H1 (cell line): ENCODE data around the gene OR6B2. TPM values are rescaled to one million over a fixed set of nuclear protein-coding genes. Genes with fewer than 3 reads are reported as not detected.

ENCODE experiments used
- CTCF ChIA-PET: fragments of 300-600 bp; sonication (Branson Sonifier 250); formaldehyde crosslinking; loops from one replicate; lab custom pipeline; 2021; ENCODE audit not compliant: partially characterized antibody; lab: Charles Lee
- POLR2A ChIA-PET: fragments of 300-600 bp; sonication (Branson Sonifier 250); formaldehyde crosslinking; loops from one replicate; lab custom pipeline; 2021; ENCODE audit warnings: inconsistent platforms; ENCODE audit not compliant: partially characterized antibody; lab: Charles Lee
- DNase-seq, 2 experiments: peaks; one replicate each; pipeline versions ENCODE4 v3.0.0 to v3.0.0-alpha.2; 2010 to 2022; ENCODE audit warnings: low spot score in 2 of 2, low read depth in 1 of 2, mixed read lengths in 1 of 2
- FAIRE-seq: peaks from 2 replicates; lab custom pipeline; 2011; peaks lifted over from hg19 to GRCh38; lab: Jason Lieb, UNC
- H2AFZ ChIP-seq: 2 replicates; pipeline ENCODE4 v1.8.1; 2012; ENCODE audit warnings: low read length, inconsistent platforms
- H2AK5ac ChIP-seq: 2 replicates; pipeline ENCODE4 v1.6.1; 2013; ENCODE audit warnings: low read depth, low read length
- H2BK120ac ChIP-seq: replicated peaks from 2 replicates; pipeline ENCODE3; 2013; ENCODE audit warnings: low read depth, low read length, inconsistent platforms
- H2BK12ac ChIP-seq: 2 replicates; pipeline ENCODE4 v1.6.1; 2013; ENCODE audit warnings: low read depth, low read length
- H2BK15ac ChIP-seq: 2 replicates; pipeline ENCODE4 v1.6.1; 2013; ENCODE audit warnings: low read length
- H2BK20ac ChIP-seq: 2 replicates; pipeline ENCODE4 v1.6.1; 2013; ENCODE audit warnings: low read length
- H2BK5ac ChIP-seq: 2 replicates; pipeline ENCODE4 v1.6.1; 2013; ENCODE audit warnings: low read depth, low read length
- H3K14ac ChIP-seq: 2 replicates; pipeline ENCODE4 v1.6.1; 2013; ENCODE audit warnings: inconsistent platforms; ENCODE audit not compliant: insufficient read length
- H3K18ac ChIP-seq: 2 replicates; pipeline ENCODE4 v1.6.1; 2013; ENCODE audit warnings: low read length; ENCODE audit errors: extremely low read depth
- H3K23ac ChIP-seq: 2 replicates; pipeline ENCODE4 v1.6.1; 2013; ENCODE audit warnings: inconsistent platforms; ENCODE audit not compliant: insufficient read length
- H3K23me2 ChIP-seq: 2 replicates; pipeline ENCODE4 v1.6.1; 2013; ENCODE audit warnings: low read depth, low read length
- H3K27ac ChIP-seq: 2 replicates; pipeline ENCODE4 v1.6.1; 2011; ENCODE audit warnings: low read depth, low read length, inconsistent platforms
- H3K27me3 ChIP-seq, 4 experiments: replicated peaks in 1 of 4; 1 replicate in 1 of 4; 2 replicates in 3 of 4; pipeline versions ENCODE4 v1.6.1 to v1.8.1; 2011 to 2013; ENCODE audit warnings: low read length in 3 of 4, mild to moderate bottlenecking in 3 of 4, inconsistent platforms in 2 of 4, mixed read lengths in 2 of 4, moderate library complexity in 1 of 4; ENCODE audit not compliant: control insufficient read depth in 3 of 4, insufficient read depth in 3 of 4; ENCODE audit errors: extremely low read depth in 1 of 4
- H3K36me3 ChIP-seq, 4 experiments: 2 replicates each; pipeline versions ENCODE4 v1.6.1 to v1.8.1; 2011 to 2013; ENCODE audit warnings: mild to moderate bottlenecking in 4 of 4, low read length in 3 of 4, moderate library complexity in 2 of 4, control low read depth in 1 of 4, inconsistent platforms in 1 of 4; ENCODE audit not compliant: insufficient read depth in 4 of 4, control insufficient read depth in 2 of 4
- H3K4ac ChIP-seq: replicated peaks from 2 replicates; pipeline ENCODE3; 2013; ENCODE audit warnings: low read length, low read depth, mixed read lengths, inconsistent platforms; ENCODE audit not compliant: insufficient read length
- H3K4me1 ChIP-seq, 4 experiments: replicated peaks in 1 of 4; 1 replicate in 1 of 4; 2 replicates in 3 of 4; pipeline versions ENCODE4 v1.6.1 to v1.8.1; 2011 to 2013; ENCODE audit warnings: low read length in 3 of 4, inconsistent platforms in 2 of 4, mixed read lengths in 1 of 4; ENCODE audit not compliant: insufficient read depth in 4 of 4, control insufficient read depth in 3 of 4
- H3K4me2 ChIP-seq, 2 experiments: 2 replicates each; pipeline versions ENCODE4 v1.6.1 to v1.8.1; 2011 to 2013; ENCODE audit warnings: low read depth in 2 of 2, low read length in 2 of 2, control low read depth in 1 of 2, inconsistent platforms in 1 of 2, mild to moderate bottlenecking in 1 of 2; ENCODE audit not compliant: insufficient read depth in 1 of 2
- H3K4me3 ChIP-seq, 4 experiments: fragments of 200-600, 300-600 bp in 1 of 4; sonication (generic), shearing (Covaris generic), sonication (Bioruptor Twin) in 1 of 4; 2 replicates each; pipeline versions ENCODE4 v1.5.1 to v1.8.1; 2011 to 2016; ENCODE audit warnings: low read length in 4 of 4, low read depth in 3 of 4, control low read depth in 2 of 4, inconsistent platforms in 2 of 4, mild to moderate bottlenecking in 2 of 4, mixed read lengths in 1 of 4, moderate library complexity in 1 of 4; ENCODE audit not compliant: insufficient read depth in 2 of 4; ENCODE audit errors: extremely low read depth in 1 of 4
- H3K56ac ChIP-seq: replicated peaks from 2 replicates; pipeline ENCODE3; 2013; ENCODE audit warnings: low read depth, mild to moderate bottlenecking, mixed read lengths, low read length, inconsistent platforms; ENCODE audit not compliant: insufficient read length
- H3K79me1 ChIP-seq: 2 replicates; pipeline ENCODE4 v1.6.1; 2013; ENCODE audit warnings: low read depth, low read length, control low read depth
- H3K79me2 ChIP-seq, 2 experiments: 2 replicates each; pipeline versions ENCODE4 v1.6.1 to v1.8.1; 2012 to 2013; ENCODE audit warnings: low read length in 2 of 2, mild to moderate bottlenecking in 2 of 2, inconsistent platforms in 1 of 2; ENCODE audit not compliant: insufficient read depth in 2 of 2, control insufficient read depth in 1 of 2
- H3K9ac ChIP-seq, 4 experiments: replicated peaks in 1 of 4; 1 replicate in 1 of 4; 2 replicates in 3 of 4; pipeline versions ENCODE4 v1.6.1 to v1.8.1; 2011 to 2013; ENCODE audit warnings: low read depth in 3 of 4, low read length in 3 of 4, control low read depth in 2 of 4, mild to moderate bottlenecking in 2 of 4, moderate library complexity in 2 of 4, inconsistent platforms in 1 of 4; ENCODE audit errors: extremely low read depth in 1 of 4
- H3K9me3 ChIP-seq, 2 experiments: 2 replicates each; pipeline versions ENCODE4 v1.6.1 to v1.8.1; 2012 to 2013; ENCODE audit warnings: mild to moderate bottlenecking in 2 of 2, moderate library complexity in 2 of 2, control low read depth in 1 of 2, inconsistent platforms in 1 of 2, low read depth in 1 of 2, low read length in 1 of 2, mixed read lengths in 1 of 2; ENCODE audit not compliant: insufficient read depth in 2 of 2
- H4K20me1 ChIP-seq, 2 experiments: replicated peaks in 1 of 2; 2 replicates each; pipeline versions ENCODE3 to v1.8.1; 2011 to 2013; ENCODE audit warnings: inconsistent platforms in 2 of 2, low read length in 2 of 2, mild to moderate bottlenecking in 1 of 2; ENCODE audit not compliant: insufficient read depth in 2 of 2, control insufficient read depth in 1 of 2
- H4K5ac ChIP-seq: 2 replicates; pipeline ENCODE4 v1.6.1; 2013; ENCODE audit warnings: low read length, low read depth, mixed read lengths, inconsistent platforms; ENCODE audit not compliant: insufficient read length
- H4K8ac ChIP-seq: 2 replicates; pipeline ENCODE4 v1.8.0; 2013; ENCODE audit warnings: mild to moderate bottlenecking, moderate library complexity, low read length, inconsistent platforms; ENCODE audit not compliant: insufficient read depth; ENCODE audit errors: extremely low read depth
- H4K91ac ChIP-seq: replicated peaks from 2 replicates; pipeline ENCODE3; 2013; ENCODE audit warnings: low read length, mixed read lengths, inconsistent platforms; ENCODE audit not compliant: insufficient read length
- EP300 ChIP-seq, 2 experiments: IDR thresholded peaks; 1 replicate in 1 of 2; 2 replicates in 1 of 2; pipeline ENCODE4 v1.6.1; 2011 to 2012; ENCODE audit warnings: low read depth in 2 of 2, low read length in 2 of 2, mild to moderate bottlenecking in 2 of 2, borderline replicate concordance in 1 of 2, inconsistent platforms in 1 of 2, moderate library complexity in 1 of 2
- NANOG ChIP-seq: IDR thresholded peaks from 2 replicates; pipeline ENCODE4 v1.6.1; 2011; ENCODE audit warnings: low read length, low read depth, mild to moderate bottlenecking, inconsistent platforms; ENCODE audit not compliant: insufficient read depth, poor library complexity, severe bottlenecking
- SIRT6 ChIP-seq: IDR thresholded peaks from one replicate; pipeline ENCODE4 v1.7.1; 2012; ENCODE audit warnings: low read length, inconsistent platforms
- YY1 ChIP-seq: IDR thresholded peaks from 2 replicates; pipeline ENCODE4 v1.6.1; 2011; ENCODE audit warnings: low read depth, mild to moderate bottlenecking, low read length
- WGBS, 2 experiments: shearing (Covaris generic) in 1 of 2; methylation state at CpG; one replicate each; pipeline versions ENCODE4 v1.1.6 to v1.1.7; 2013 to 2015; ENCODE audit warnings: low lambda C conversion rate in 2 of 2, mixed read lengths in 2 of 2, inconsistent platforms in 1 of 2, low coverage in 1 of 2, missing lambda C conversion rate in 1 of 2; ENCODE audit not compliant: insufficient replicate concordance in 2 of 2, insufficient coverage in 1 of 2, insufficient read length in 1 of 2; ENCODE audit errors: extremely low coverage in 1 of 2, missing lambda C conversion rate in 1 of 2; 5-methylcytosine and 5-hydroxymethylcytosine counted together
- polyA plus RNA-seq, 7 experiments: library from polyadenylated mRNA; depleted of rRNA in 3 of 7; stranded (reverse) in 5 of 7; unstranded in 2 of 7; fragments of >200 nt in 5 of 7; fragments of 200-250 nt in 2 of 7; gene quantifications; 1 replicate in 5 of 7; 2 replicates in 1 of 7; 4 replicates in 1 of 7; pipeline versions ENCODE4 v1.2.1 to v1.2.3, GENCODE V29; 2011 to 2013; ENCODE audit warnings: missing spikeins in 2 of 7, mixed read lengths in 2 of 7
- total RNA-seq: library from RNA; stranded (reverse); fragmentation: NEBNext Ultra II Directional; extraction: Animal tissue kit (Norgen Biotek cat#: 25700); gene quantifications from 2 replicates; pipeline ENCODE4 v1.2.1, GENCODE V29; 2021
- TF ChIP-seq, protein P1 (sequence below): IDR thresholded peaks from 2 replicates; pipeline ENCODE4 v1.6.1; 2012; ENCODE audit warnings: low read length, inconsistent platforms

OR6B2 gene
- total and polyA plus RNA-seq, 2 of the 8 experiments (the other 6 are each of a cell fraction or from before 2014, with no cell fraction given), result not detected

DNA sequence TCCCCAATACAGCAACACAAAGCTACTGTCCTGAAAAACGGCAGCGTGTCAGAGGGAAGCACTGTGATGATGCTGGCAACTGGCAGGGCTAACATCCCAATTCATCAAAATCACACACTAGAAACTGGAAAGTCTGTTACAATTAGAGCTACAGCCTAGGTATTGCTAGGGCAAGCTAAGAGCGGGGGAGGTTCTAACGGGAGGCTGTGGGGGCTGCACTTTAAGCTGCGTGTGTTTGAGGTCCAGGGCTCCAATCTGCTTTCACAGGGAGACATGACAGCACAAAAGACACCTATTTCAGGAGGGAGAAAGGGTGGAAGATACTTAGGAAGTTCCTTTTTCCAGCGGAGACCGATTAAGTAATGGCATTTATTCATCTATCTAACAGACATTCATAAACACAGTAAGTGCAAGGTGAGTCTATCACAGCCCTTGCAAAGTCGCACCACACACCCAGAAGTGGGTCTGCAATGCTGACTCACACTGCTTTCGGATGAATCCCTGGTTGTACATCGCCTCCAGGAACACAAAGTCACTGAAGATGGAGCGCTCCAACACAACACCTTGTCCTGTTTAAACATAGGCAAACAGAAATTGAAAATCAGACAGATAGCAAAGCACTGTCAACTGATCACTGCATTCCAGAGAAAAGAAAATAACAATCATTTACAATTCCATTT is 12.0 kb downstream of the OR6B2 start:
- Histone ChIP-seq H2BK20ac (no peak overlapping the region), H3K9ac (no peak overlapping the region), H3K4me3 (no peak overlapping the region), H3K23me2 (no peaks in the 10 kb centered on the region), H2BK12ac (no peak overlapping the region), H3K79me1 (peaks cover 9% of the 10 kb centered on the region), H4K8ac (no peak overlapping the region), H4K20me1 (peaks cover 11 to 22% of the 10 kb centered on the region in 2 experiments), H4K91ac (no peak overlapping the region), H3K9me3 (no peaks in the 10 kb centered on the region), H2AFZ (no peak overlapping the region), H3K18ac (no peak overlapping the region), H3K27me3 (no peaks in the 10 kb centered on the region), H3K79me2 (peaks cover 4 to 20% of the 10 kb centered on the region in 2 experiments), H2AK5ac (no peak overlapping the region), H3K23ac (no peak overlapping the region), H3K4ac (no peak overlapping the region), H4K5ac (no peak overlapping the region), H3K14ac (no peak overlapping the region), H3K4me2 (no peak overlapping the region), H3K4me1 (no peaks in the 10 kb centered on the region), H2BK120ac (no peak overlapping the region), H3K56ac (no peak overlapping the region), H2BK15ac (no peak overlapping the region), H3K27ac (no peak overlapping the region), H2BK5ac (no peak overlapping the region), H3K36me3 (peaks cover 19 to 41% (median 39%) of the 10 kb centered on the region in 4 experiments)
- DNase-seq (no peak), FAIRE-seq (no peak)
- TF ChIP-seq, protein P1, sequence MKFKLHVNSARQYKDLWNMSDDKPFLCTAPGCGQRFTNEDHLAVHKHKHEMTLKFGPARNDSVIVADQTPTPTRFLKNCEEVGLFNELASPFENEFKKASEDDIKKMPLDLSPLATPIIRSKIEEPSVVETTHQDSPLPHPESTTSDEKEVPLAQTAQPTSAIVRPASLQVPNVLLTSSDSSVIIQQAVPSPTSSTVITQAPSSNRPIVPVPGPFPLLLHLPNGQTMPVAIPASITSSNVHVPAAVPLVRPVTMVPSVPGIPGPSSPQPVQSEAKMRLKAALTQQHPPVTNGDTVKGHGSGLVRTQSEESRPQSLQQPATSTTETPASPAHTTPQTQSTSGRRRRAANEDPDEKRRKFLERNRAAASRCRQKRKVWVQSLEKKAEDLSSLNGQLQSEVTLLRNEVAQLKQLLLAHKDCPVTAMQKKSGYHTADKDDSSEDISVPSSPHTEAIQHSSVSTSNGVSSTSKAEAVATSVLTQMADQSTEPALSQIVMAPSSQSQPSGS, result no peak
- no peak for TF ChIP-seq SIRT6
- no peak for TF ChIP-seq EP300 (IDR thresholded peaks at IDR 0.05; ENCODE audit: borderline replicate concordance in 1 of 2, low read depth in 2 of 2, low read length in 2 of 2)
- TF ChIP-seq YY1, result no peak
- TF ChIP-seq NANOG, result no peak
- 92% methylated on average over 11 of the region's 11 CpGs; no CpG with 5 or more reads in 1 of the 2 experiments for WGBS, 2 experiments
- ChIA-PET CTCF (interaction anchor here (0.7 to 0.9 kb wide), 2 partner anchors 40 to 117 kb away, joined by 3 read pairs; no protein-coding TSS in a partner anchor), POLR2A (interaction anchor here (0.7 kb wide), 1 partner anchor 114 kb away, joined by 3 read pairs; no protein-coding TSS in a partner anchor)
